GM12865 (cell line): ENCODE measurements around the gene NECAP2.
"Not testable (repeated sequence)": the region's sequence is repeated elsewhere in the genome, so short reads cannot be mapped to it uniquely, and the experiment has no call there.

ENCODE experiments used
- DNase-seq: peaks from one replicate; pipeline ENCODE4 v3.0.0; 2010; ENCODE audit warnings: low read depth
- H3K4me3 ChIP-seq: 2 replicates; pipeline ENCODE4 v1.5.1; 2011; ENCODE audit warnings: mild to moderate bottlenecking, low read depth, low read length, control low read depth
- TF ChIP-seq, protein P1 (sequence below): IDR thresholded peaks from 2 replicates; pipeline ENCODE4 v1.5.1; 2011; ENCODE audit warnings: low read length, control low read depth, low read depth, inconsistent platforms; ENCODE audit not compliant: insufficient read depth; ENCODE audit errors: missing control alignments

The NECAP2 gene

GRCh38 chr1:16447641-16448040 lies 7.1 kb downstream of the NECAP2 start:
- H3K4me3 ChIP-seq: no peak overlapping the region
- no peak for DNase-seq
- TF ChIP-seq, protein P1, sequence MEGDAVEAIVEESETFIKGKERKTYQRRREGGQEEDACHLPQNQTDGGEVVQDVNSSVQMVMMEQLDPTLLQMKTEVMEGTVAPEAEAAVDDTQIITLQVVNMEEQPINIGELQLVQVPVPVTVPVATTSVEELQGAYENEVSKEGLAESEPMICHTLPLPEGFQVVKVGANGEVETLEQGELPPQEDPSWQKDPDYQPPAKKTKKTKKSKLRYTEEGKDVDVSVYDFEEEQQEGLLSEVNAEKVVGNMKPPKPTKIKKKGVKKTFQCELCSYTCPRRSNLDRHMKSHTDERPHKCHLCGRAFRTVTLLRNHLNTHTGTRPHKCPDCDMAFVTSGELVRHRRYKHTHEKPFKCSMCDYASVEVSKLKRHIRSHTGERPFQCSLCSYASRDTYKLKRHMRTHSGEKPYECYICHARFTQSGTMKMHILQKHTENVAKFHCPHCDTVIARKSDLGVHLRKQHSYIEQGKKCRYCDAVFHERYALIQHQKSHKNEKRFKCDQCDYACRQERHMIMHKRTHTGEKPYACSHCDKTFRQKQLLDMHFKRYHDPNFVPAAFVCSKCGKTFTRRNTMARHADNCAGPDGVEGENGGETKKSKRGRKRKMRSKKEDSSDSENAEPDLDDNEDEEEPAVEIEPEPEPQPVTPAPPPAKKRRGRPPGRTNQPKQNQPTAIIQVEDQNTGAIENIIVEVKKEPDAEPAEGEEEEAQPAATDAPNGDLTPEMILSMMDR: no peak

GRCh38 chr1:16449065-16449464 lies 8.5 kb downstream of the NECAP2 start:
- H3K4me3 ChIP-seq: no peak overlapping the region
- DNase-seq: no peak
- TF ChIP-seq, protein P1: no peak

GRCh38 chr1:16449666-16450065 lies 9.1 kb downstream of the NECAP2 start:
- DNase-seq: no peak

DNA sequence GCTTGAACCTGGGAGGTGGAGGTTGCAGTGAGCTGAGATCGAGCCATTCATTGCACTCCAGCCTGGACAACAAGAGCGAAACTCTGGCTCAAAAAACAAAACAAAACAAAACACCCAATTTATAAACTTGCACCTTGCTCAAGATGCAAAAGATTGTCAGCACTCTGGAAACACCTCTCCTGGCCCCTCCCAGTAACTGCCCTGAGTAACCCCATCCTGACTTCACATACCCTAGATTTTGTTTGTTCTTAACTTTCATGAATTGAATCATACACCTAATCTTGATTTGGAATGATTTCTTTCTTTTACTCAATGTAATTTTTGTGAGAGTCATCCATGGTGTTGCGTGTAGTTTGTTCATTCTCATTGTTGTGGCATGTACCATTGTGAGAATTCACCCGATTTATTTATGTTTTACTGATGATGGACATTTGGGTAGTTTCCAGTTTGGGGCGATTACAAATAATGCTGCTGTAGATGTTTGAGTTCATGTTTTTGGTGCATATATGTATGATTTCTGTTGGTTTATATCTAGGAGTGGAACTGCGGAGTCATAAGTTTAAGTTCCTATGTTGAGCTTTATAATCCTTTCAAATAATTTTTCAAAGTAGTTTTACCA lies 10.4 kb downstream of the NECAP2 start:
- peak; percentile 60 for DNase-seq
- TF ChIP-seq, protein P1: no peak
- peak overlapping the region; percentile 16 for H3K4me3 ChIP-seq

More at GRCh38 chr1:16449666-16450065, 9.1 kb downstream of the NECAP2 start:
- H3K4me3 ChIP-seq: no peak overlapping the region
- TF ChIP-seq, protein P1: no peak

- DNase-seq: peak; percentile 69
- TF ChIP-seq, protein P1: no peak
- H3K4me3 ChIP-seq: no peak overlapping the region
Observed at GRCh38 chr1:16451841-16452528, 11.5 kb downstream of the NECAP2 start.

DNA sequence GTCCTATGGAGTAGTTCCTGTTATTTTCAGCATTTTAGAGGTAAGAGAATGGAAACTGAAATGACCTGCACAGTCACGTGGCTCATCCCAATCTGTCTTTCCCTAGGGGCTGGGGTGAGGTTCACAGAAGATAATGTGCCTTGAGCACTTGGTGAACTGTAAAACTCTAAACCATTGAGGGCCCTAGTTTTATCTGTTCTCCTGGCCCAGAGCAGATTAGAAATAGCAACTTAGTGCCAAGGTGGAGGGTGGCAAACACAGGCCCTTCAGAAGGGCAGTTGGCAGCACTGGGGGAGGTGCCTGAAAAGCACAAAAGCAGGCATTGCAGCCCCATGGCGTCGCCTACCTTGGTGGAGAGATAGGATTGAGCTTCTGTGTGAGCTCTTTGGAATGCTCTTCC lies 14.4 kb downstream of the NECAP2 start:
- not testable (repeated sequence) for DNase-seq, H3K4me3 ChIP-seq

GRCh38 chr1:16456151-16456550 lies 15.6 kb downstream of the NECAP2 start:
- H3K4me3 ChIP-seq, DNase-seq: not testable (repeated sequence)

DNA sequence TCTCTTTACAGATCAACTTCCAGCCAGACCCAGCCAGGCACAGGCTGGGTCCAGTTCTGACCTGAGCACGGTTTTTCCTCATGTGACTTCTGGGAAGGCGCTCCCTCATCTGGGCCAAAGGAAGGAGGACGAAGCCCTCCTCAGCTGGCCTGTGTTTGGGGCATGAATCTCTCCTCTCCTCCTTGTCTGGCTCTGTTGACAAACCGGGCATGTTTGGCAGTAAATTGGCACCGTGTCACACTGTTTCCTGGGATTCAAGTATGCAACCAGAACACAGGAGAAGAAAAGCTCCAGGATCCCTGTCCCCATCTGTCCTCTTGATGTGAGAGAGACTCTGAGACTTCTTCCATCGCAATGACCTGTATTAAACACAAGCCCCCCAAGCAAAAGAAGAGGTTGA lies 18.3 kb downstream of the NECAP2 start:
- DNase-seq: no peak
- TF ChIP-seq, protein P1: no peak
- no peak overlapping the region for H3K4me3 ChIP-seq
